Left ventricle myocardium inferior (tissue), 1 donor: ENCODE data around the gene PCSK7. TPM values are rescaled to one million over a fixed set of nuclear protein-coding genes. Genes with fewer than 3 reads are reported as not detected.

Source experiments
- DNase-seq: peaks from one replicate; pipeline ENCODE4 v3.0.0-alpha.2; 2020
- H3K27ac ChIP-seq: fragments of 200-600 bp; replicated peaks from 2 replicates; pipeline ENCODE4 v1.8.0; 2021
- H3K27me3 ChIP-seq: fragments of 200-600 bp; 2 replicates; pipeline ENCODE4 v1.8.0; 2021; ENCODE audit warnings: low read depth
- H3K36me3 ChIP-seq: fragments of 200-600 bp; 2 replicates; pipeline ENCODE4 v1.8.0; 2021
- H3K4me1 ChIP-seq: fragments of 200-600 bp; 2 replicates; pipeline ENCODE4 v1.8.0; 2021
- H3K4me3 ChIP-seq: fragments of 200-600 bp; 2 replicates; pipeline ENCODE4 v1.8.0; 2021; ENCODE audit warnings: mild to moderate bottlenecking, moderate library complexity
- H3K9me3 ChIP-seq: fragments of 200-600 bp; replicated peaks from 2 replicates; pipeline ENCODE4 v1.8.0; 2021
- CTCF ChIP-seq: fragments of 200-600 bp; IDR thresholded peaks from 2 replicates; pipeline ENCODE4 v1.8.0; 2021; ENCODE audit warnings: antibody characterized with exemption, mild to moderate bottlenecking, borderline replicate concordance
- intact Hi-C: fragments of 100-400 bp; cut with micrococcal nuclease; formaldehyde crosslinking; loops from one replicate; pipeline ENCODE4 v1.11.0; 2022
- total RNA-seq: library from RNA; stranded (reverse); fragmentation: NEBNext Ultra II Directional; extraction: Animal tissue kit (Norgen Biotek cat#: 25700); gene quantifications from one replicate; pipeline ENCODE4 v1.2.1, GENCODE V29; 2021
- donor health status: DM: no; HTN: yes; CAD: no; lungs with severe emphysema.

PCSK7 gene
- total RNA-seq, 1 donor from 2014 or later, result 24.0 TPM

- Histone ChIP-seq H3K4me1 (peaks cover 6% of the 10 kb centered on the region), H3K4me3 (no peak overlapping the region), H3K27ac (no peak overlapping the region), H3K9me3 (no peaks in the 10 kb centered on the region), H3K27me3 (no peaks in the 10 kb centered on the region), H3K36me3 (peaks cover 88% of the 10 kb centered on the region)
- no peak for TF ChIP-seq CTCF
- no peak for DNase-seq
- intact Hi-C loops, result no loop called here
Observed at GRCh38 chr11:117166491-117166890, 65.4 kb downstream of the PCSK7 start.

GRCh38 chr11:117160826-117161225, 71.0 kb downstream of the PCSK7 start:
- TF ChIP-seq CTCF, result no peak
- intact Hi-C loops, result no loop called here
- peaks cover 50% of the 10 kb centered on the region for H3K4me1 ChIP-seq
- H3K36me3 ChIP-seq, result peaks cover 79% of the 10 kb centered on the region
- no peak overlapping the region for H3K27ac ChIP-seq
- DNase-seq, result no peak
- H3K27me3 ChIP-seq, result no peaks in the 10 kb centered on the region
- no peaks in the 10 kb centered on the region for H3K9me3 ChIP-seq
- H3K4me3 ChIP-seq, result no peak overlapping the region

- H3K9me3 ChIP-seq, result no peaks in the 10 kb centered on the region
- no peak overlapping the region for H3K4me3 ChIP-seq
- H3K36me3 ChIP-seq, result peaks cover 75% of the 10 kb centered on the region
- TF ChIP-seq CTCF, result no peak
- intact Hi-C loops, result no loop called here
- H3K27me3 ChIP-seq, result no peaks in the 10 kb centered on the region
- no peak for DNase-seq
- H3K27ac ChIP-seq, result no peak overlapping the region
- peaks cover 57% of the 10 kb centered on the region for H3K4me1 ChIP-seq
Observed at GRCh38 chr11:117159892-117160291, 72.0 kb downstream of the PCSK7 start.

GRCh38 chr11:117157507-117157906, 74.4 kb downstream of the PCSK7 start:
- Histone ChIP-seq H3K4me3 (no peak overlapping the region), H3K9me3 (no peaks in the 10 kb centered on the region), H3K27ac (no peak overlapping the region), H3K4me1 (peaks cover 72% of the 10 kb centered on the region), H3K27me3 (no peaks in the 10 kb centered on the region), H3K36me3 (peaks cover 71% of the 10 kb centered on the region)
- no peak for DNase-seq
- intact Hi-C loops, result no loop called here
- TF ChIP-seq CTCF, result no peak

- H3K36me3 ChIP-seq, result peaks cover 44% of the 10 kb centered on the region
- H3K9me3 ChIP-seq, result no peaks in the 10 kb centered on the region
- H3K27ac ChIP-seq, result no peak overlapping the region
- peaks cover 82% of the 10 kb centered on the region for H3K4me1 ChIP-seq
- TF ChIP-seq CTCF, result no peak
- DNase-seq, result no peak
- no peak overlapping the region for H3K4me3 ChIP-seq
- H3K27me3 ChIP-seq, result no peaks in the 10 kb centered on the region
- intact Hi-C loops, result no loop called here
Observed at GRCh38 chr11:117154468-117154867, 77.4 kb downstream of the PCSK7 start.

Other genes with a start within 250 kb of the PCSK7 start
- gene SIK3, start 133.6 kb downstream of the PCSK7 start, total RNA-seq, result 36.3 TPM
- 51.5 TPM for gene PAFAH1B2, start 87.8 kb downstream of the PCSK7 start, total RNA-seq
- gene SIDT2, start 53.3 kb downstream of the PCSK7 start, total RNA-seq, result 23.5 TPM
- 113 TPM for gene TAGLN, start 32.7 kb downstream of the PCSK7 start, total RNA-seq
- gene RNF214, start 598 bp upstream of the PCSK7 start, total RNA-seq, result 21.1 TPM
- 10.3 TPM for gene BACE1-AS, start 59.3 kb upstream of the PCSK7 start, total RNA-seq
- gene BACE1, start 84.2 kb upstream of the PCSK7 start, total RNA-seq, result 13.8 TPM
- 5.9 TPM for gene CEP164, start 95.8 kb upstream of the PCSK7 start, total RNA-seq